Activated CD4-positive, alpha-beta T cell treated with anti-CD3 and anti-CD28 coated beads, Interleukin-2, amount 50 U/mL, for 1 hour (primary cell): ENCODE measurements around the gene GVQW3.
A peak's percentile ranks its signal among the peaks of the same experiment; 100 is the strongest.

Experiments
- DNase-seq: peaks from one replicate; pipeline ENCODE4 v3.0.0-alpha.2; 2020

The GVQW3 gene

DNA sequence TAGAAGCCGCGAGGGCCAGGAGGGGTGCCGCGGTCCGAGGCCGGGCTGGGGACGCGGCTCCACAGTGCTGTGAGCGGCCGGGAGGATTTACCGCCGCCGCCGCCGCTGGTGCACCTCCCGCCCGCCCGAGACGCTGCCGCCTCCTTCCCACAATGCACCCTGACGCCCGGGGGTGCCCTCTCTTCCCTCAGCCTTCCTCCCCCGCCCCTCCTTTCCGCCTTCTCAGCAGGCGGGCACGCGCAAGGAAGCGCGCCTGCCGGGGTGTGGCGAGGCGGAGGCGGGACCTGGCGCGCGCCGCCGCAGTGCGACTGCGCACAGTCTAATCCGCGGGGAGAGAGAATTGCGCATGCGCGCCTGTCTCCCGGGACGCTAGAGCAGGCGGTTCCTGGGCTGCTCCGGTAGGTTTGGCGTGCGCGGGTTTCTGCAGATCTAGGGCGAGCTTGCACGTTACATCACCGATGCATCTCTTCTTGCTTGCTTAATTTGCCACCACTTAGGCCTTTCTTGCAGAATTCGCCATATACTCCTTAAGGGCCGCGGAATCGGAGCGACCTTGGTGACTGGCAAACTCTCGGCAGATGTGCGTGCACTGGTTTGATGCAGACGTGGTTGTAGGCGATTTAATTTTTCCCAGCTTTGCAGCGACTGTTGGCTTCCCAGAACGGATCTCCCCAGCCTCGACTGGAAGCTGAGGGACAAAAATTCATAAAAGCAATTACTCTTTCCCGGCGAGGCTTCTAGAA, at the start of gene GVQW3, which contains the start of gene THAP12:
Gene GVQW3 (plus strand): TSS at position 347 of the 743 bp plus-strand sequence. CDS start 506 bp downstream, outside the sequence.
Gene THAP12 (minus strand): TSS at position 156 of the 743 bp plus-strand sequence. CDS start 296 bp downstream, outside the sequence.
- DNase-seq = peak; percentile 96

DNA sequence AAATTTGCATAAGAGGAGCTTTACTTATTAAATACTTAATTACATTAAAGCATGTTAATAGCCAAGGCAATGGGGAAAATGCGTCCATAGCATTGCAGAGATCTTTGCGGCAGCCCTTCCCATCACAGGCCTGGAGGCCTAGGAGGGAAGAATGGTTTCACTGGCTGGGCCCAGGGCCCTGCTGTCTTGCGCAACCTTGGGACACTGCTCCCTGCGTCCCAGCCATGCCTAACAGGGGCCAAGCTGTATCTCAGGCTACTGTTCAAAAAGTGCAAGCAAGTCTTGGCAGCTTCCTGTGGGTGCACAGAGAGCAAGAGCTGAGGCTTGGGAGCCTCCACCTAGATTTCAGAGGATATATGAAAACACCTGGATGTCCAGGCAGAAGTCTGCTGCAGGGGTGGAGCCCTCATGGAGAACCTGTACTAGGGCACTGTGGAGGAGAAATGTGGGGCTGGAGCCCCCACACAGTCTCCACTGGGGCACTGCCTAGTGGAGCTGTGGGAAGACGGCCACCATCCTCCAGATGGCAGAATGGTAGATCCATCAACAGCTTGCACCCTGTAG, 46.2 kb upstream of the GVQW3 start:
- DNase-seq = no peak

DNA sequence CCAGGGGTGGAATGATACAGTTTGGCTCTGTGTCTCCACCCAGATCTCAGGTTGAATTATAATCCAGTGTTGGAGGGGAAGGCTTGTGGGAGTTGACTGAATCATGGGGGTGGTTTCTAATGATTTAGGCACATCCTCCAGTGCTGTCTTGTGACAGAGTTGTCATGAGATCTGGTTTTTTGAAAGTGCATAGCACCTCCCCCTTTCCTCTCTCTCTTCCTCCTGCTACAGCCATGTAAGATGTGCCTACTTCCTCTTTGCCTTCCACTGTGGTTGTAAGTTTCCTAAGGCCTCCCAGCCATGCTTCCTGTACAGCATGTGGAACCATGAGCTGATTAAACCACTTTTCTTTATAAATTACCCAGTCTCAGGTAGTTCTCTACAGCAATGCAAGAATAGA, 45.3 kb upstream of the GVQW3 start:
- no peak for DNase-seq

DNA sequence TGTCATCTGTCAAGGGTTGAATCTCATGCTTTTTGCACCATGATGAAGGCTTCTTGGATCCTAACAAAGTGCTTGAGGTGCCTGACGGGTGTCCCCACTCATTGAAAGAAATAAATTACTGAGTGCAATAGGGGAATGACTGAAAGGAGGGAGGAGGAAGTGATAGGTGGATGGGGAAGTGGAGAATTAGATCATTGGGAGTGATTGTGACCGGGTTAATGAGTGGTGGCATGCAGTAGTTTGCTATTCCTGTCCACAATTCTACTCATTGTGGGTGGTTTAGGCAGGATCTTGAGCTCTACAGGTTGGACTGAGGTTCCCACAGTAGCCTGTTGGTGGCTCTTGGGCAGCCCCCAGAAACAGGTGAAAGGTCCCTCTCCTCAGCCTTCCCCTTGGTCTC, 44.5 kb upstream of the GVQW3 start:
- no peak for DNase-seq

DNA sequence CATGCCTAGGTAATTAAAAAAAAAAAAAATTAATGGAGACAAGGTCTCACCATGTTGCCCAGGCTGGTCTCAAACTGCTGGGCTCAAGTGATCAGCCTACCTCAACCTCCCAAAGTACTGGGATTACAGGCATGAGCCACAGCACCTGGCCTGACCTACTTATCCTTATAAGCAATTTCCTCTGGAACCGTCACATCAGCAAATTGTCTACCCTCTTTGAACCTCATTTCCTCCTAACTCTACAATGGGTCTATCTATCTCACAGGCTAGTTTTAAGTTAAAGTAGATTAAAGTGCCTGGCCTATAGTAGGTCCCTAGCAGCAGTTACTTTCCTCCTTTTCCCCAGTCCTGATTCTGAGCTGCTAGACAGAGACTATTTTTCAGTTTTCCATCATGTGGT, 43.7 kb upstream of the GVQW3 start:
- DNase-seq = no peak

DNA sequence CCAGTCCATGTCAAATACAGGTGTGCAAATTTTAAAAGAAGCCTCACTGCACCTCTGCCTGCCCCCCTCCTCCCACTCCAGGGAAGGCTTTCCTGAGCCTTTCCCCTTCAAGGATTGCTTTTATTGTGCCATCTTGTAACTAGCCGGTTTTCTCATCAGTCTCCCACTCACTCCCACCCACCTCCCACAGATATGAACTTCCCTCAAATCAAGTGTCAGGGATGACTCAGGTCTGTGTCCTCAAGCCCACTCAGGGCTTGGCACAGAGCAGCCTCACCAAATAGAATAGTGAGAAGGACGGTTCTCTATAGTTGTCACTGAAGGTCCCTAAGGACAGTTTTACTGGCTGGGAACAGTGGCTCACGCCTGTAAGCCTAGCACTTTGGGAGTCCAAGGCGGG, 43.2 kb upstream of the GVQW3 start:
- no peak for DNase-seq

DNA sequence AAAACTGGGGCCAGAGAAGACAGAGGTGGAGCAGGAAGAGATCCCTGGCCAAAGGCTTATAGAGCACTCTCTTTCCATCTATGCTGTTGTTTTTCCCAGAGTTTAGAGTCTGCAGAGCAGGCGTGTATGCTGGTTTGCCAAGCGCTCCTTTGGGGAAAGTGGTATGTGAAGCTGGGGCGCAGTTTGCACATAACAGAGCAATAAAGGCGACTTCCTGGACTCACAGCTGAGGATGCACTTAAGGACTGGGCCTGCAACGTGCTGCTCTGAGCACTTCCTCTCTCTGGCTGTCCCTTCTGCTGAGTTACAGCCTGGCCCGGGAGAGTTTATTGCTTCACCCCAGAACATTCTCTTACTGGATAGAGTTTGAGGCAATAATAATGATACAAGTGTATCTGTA, 41.9 kb upstream of the GVQW3 start:
- no peak for DNase-seq

DNA sequence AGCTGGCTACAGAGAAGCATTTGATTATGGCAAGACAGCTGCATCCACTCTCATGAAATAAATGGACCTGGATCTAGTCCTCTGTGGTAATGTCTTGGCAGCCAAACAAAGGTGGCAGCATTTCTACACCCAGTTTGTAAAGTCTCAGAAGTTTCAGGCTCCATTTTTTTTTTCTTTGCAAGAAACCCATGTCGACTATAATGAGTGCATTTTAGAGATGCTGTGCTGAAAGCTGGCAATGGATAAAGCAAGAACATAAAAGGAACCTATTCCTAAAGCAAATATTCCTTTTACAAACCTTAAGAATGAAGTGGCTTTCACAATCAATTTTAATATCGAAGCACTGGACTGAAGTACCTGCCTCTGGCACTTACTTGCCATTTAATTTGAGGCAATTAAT, 33.7 kb upstream of the GVQW3 start:
- DNase-seq = no peak

DNA sequence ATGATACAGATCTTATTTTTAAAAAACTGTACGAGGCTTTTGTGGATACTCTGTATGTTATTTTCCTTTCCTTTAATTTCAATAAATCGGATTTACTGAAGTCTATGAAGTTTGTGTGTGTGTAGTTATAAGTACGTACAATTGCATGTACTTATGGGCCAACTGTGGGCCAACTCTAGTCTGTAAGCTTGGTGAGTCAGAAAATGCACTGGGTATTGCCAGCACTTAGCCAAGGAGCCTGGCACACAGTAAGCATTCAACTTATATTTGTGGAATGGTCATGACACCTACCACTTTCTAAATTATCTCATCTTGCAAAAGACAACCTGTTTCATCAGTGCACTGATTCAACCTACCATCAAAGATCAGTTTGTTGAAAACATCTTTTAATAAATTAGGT, 32.8 kb upstream of the GVQW3 start:
- DNase-seq = no peak

DNA sequence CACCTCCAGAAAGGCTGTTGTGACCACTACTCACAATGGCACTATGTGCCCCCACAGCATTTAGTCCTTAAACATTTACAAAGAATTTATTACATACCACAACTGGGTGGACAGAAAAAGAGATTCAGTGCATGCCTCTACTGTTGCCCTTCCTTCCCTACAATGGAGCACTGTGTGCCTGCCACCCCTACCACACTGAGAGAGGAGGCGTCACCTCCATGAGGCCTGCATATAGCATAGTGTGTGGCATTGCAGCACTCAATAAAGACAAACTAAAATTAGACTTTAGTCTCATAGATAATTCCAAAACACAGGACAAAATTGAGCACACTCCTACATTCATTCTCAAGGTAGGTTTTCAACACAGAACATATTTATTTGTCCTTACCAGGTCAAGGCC, 26.0 kb upstream of the GVQW3 start:
- DNase-seq = no peak

DNA sequence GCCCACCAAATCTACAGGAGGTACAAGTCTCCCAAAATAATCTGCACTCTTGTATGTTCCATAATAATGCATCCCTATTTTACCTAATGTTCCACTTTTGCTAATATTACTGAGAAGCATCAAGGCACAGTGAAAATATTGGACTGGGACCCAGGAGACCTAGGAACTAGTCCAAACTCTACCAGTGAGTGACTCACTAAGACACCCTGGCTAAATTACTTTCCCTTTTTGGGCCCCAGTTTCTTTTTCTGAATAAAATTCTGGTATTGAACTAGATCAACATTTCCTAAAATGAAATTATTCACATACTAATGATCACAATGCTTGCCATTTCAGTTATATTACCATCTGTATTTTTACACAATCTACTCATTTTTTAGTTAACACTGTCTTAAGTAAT, 19.7 kb upstream of the GVQW3 start:
- no peak for DNase-seq

DNA sequence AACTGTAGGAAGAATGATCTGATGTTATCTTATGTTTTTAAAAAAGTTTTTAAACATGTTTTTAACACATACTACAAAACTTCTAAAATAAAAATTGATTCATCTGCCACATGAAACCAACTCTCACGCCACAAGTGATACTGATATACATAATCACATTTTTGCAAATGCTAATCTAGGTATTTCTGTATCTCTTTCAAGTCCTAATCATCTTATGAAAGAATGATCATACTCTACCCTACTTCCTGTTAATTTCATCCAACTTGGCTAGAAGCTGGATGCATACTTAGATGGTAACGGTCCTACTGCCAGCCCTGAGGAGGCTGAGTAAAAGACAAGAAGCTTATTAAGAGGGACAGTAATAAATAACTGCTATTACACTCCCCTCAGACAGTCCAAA, 19.3 kb upstream of the GVQW3 start:
- no peak for DNase-seq

DNA sequence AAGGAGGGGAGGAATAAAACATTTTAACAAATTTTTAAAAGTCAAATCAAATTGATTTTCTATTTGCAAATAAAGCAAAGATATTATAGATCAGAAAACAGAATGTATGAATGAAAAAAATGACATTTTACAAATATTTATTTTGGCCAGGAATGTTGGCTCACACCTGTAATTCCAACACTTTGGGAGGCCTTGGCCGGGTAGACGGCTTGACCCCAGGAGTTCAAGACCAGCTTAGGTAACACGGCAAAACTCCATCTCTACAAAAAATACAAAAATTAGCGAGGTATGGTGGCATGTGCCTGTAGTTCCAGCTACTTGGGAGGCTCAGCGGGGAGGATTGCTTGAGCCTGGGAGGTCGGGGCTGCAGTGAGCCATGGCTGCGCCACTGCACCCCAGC, 18.4 kb upstream of the GVQW3 start:
- DNase-seq = no peak

DNA sequence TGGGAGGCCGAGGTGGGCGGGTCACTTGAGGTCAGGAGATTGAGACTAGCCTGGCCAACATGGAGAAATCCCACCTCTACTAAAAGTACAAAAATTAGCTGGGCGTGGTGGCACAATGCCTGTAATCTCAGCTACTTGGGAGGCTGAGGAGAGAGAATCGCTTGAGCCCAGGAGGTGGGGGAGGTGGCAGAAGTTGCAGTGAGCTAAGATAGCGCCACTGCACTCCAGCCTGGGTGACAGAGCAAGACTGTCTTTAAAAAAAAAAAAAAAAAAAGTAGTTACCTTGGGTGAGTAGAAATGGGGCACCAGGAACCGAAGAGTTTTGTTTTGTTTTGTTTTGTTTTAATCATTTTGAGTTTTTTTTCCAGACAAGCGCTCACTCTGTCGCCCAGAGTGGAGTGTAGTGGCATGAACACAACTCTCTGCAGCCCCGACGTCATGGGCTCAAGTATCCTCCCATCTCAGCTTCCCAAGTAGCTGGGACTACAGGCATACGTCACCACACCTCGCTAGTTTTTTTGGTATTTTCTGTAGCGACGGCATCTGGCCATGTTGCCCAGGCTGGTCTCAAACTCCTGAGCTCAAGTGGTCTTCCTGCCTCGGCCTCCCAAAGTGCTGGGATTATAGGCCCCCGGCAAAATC, 16.0 kb upstream of the GVQW3 start:
- DNase-seq = no peak

DNA sequence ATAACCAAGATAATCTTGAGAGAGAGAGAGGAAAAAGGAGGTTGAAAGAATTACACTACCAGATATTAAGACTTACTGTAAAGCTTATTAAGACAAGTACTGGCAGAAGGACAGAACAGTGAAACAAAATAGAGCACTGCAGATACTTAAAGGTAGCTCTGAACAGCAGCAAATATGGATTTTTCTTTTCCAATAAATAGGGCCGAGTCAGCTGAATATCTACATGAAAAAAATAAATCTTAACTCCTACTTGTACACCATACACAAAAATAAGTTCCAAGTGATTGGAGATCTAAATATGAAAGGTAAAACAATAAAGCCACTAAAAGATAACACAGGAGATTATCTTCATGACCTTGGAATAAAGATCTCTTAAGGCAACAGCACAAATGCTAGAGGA, 12.6 kb upstream of the GVQW3 start:
- no peak for DNase-seq

DNA sequence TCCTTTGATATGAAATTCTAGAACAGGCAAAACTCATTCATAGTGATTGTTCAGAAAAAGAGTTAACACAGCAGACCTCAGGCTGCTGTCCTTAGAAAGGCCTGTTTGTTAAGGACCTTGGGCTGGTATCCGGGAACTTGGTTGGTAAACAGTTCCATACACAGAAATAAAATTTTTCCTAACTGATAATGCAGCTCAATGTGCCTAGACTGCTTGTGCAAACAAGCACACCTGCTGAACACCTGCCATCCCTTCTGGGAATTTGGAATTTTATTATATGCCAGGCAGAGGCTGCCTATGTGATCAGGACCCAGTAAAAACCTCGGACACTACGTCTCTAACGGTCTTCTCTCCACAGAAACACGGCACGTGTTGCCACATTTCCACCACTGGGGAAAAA, 11.7 kb upstream of the GVQW3 start:
- DNase-seq = no peak

DNA sequence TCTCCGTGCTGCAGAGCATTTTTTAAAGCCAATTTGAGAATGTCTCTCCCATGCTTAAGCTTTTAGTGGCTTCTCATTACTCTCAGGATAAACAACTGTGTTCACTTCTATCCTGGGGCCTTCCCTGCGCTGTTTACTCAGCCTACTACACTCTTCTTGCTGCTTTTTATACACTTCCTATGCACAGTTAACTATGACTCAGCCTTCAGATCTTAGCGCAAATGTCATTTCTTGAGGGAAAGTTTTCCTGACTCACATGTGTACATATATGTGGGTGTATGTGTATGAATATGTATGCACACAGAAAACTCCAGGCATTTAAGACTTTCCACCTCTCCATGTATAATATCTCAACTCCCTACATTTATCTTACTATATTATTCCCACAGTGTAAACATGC, 10.0 kb upstream of the GVQW3 start:
- no peak for DNase-seq

DNA sequence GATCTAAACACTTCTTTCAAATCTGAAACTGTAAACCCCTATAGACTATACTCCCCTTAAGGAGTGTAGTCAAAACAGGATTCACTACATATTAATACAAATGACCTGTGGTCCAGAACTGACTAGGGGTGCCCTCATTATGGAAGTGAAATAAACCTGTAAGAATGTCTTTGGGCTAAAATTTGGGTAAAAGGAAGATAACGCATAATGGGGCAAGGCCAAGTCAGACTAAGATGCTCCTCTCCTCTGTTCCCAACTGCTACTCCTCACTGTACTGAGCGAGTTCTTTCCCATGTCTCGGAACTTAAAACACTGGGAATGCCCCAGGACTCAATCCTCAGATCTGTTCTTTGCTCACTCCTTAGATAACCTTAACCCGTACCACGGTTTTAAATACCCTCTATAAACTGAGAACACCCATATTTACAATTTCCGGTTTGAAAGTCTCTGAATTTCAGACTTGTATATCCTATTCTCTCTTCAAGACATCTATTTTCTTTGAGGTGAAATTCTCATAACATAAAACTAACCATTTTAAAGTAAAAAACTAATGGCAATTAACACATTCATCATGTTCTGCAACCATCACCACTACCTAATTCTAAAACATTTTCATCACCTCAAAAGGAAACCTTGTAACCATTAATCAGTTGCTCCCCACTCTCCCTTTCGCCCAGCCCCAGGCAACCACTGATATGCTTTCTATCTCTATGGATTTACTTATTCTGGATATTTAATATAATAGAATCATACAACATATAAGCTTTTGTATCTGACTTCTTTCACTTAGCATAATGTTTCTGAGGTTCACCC, 4.2 kb upstream of the GVQW3 start:
- DNase-seq = no peak

DNA sequence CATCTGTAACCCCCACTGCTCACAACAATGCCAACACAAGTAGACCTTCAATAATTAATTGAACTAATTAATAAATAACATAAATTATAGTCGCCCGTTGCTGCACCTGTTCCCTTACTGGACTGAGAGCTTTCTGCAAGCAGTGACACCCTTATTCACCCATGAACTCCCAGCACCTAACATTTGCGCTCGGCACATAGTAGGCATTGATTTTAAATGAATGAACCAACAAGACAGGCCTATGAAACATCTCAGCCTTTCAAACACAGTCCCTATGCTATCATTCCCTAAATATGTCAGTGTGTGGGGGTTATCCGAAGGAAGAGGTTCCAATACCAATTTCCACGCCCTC, 1.3 kb upstream of the GVQW3 start:
- no peak for DNase-seq

DNA sequence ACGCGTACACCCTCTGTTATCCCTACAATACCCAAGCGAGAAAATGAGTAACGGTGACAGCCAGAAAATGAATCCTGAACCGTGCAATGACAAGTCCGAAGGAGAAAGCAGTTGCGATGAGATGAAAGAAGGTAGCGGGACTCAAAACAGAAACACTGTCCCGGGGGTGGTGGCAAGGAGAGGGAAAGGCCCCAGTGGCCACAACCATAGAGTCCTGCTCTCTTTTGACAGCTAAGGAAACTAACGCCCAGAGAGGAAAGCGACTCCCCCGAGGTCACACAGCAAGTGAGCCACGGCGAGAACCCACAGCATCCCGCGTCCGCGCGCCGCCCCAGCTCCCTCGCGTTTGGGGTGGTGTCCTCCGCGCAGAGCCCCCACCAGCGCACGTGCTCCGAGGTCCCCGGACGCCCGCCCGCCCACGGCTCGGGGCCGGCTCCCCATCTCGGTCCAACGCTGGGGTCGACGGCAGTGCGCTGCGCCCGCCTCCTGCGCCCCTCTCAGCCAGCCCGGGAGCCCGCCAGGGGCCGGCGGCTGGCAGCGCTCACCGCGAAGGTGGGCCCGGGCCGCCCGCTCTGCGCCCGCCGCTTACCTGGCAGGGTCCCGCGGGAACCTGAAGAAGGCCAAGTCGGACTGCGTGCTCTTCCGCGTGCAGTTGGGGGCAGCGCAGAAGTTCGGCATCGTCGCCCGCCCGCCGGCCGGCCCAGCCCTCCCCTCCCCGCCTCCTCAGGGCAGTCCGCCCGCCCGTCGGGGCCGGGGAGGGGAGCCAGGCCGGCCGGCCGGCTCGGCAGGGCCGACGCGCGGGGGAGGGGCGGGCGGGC, 755 bp upstream of the GVQW3 start:
- peak; percentile 28 for DNase-seq

DNA sequence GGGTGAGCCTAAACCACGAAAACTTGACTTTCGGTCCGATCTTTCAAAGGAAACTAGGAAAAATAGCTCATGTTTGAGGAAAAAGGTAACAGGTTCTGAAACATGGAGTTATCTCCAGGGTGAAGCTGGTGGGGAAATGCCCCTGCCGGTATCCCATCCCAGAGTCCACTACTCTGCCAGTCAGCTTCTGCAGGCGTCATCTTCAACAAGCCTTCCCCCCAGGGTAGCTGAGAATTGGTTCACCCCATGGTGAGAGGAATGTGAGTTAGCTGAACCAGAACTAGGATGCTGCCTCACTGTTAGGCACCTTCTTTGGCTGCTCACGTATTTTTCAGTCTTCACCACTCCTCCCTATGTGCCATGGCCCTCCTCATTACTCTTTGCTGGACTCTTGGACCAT, 1.1 kb downstream of the GVQW3 start:
- no peak for DNase-seq

DNA sequence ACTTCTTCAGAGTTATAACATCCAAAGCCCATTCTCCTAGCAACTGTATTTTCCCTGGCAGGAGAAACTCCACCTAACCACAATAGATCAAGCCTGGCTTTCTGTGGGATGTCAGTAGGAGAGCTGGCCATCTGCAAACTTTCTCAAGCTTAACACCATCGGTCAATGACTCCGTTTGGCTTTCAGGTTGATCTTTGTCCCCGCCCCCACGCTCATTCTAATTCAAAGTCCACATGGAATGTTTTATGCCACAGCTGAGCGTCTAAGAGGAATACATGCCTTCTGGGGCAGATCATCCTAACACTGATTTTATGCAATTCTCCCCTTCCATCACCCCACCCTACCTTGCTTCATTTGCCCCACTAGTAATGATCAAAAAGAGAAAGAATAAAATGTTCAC, 4.8 kb downstream of the GVQW3 start:
- DNase-seq = no peak

DNA sequence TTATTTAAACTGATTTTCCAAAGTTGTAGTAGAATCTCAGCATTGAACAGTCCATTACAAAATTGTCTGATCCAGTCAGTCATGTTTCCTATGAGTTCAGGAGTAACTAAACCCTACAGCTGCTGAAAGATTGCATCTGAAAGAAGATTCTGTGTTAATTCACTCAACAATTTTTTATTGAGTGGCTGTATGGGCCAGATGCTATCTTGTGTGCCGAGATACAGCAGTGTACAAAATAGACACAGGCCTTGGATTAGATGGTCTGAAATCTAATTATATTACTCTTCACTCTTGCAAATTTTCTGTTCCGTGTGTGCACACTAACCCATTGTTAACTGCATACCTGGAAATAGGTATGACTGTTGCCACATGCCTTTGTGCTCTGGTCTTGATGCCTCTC, 7.3 kb downstream of the GVQW3 start:
- DNase-seq = no peak
